Stimulated activated CD4-positive, alpha-beta T cell treated with anti-CD3 and anti-CD28 coated beads, TNF-alpha, amount 100 ng/mL, for 24 hours (primary cell): ENCODE results near the gene MARK3.

ENCODE experiments used
- DNase-seq, 3 experiments: peaks; one replicate each; pipeline ENCODE4 v3.0.0-alpha.2; 2020; ENCODE audit warnings: low read depth in 3 of 3

Gene MARK3

GRCh38 chr14:103488071-103488470, 102.9 kb downstream of the MARK3 start:
- DNase-seq: no peak

GRCh38 chr14:103488960-103489359, 103.7 kb downstream of the MARK3 start:
- DNase-seq: no peak

GRCh38 chr14:103489621-103490020, 104.4 kb downstream of the MARK3 start:
- no peak for DNase-seq

GRCh38 chr14:103491691-103492090, 106.5 kb downstream of the MARK3 start:
- DNase-seq: no peak

- no peak for DNase-seq
Measured at GRCh38 chr14:103492156-103492925, 107.1 kb downstream of the MARK3 start.

- no peak for DNase-seq
Measured at GRCh38 chr14:103495854-103496253, 110.6 kb downstream of the MARK3 start.

- DNase-seq: no peak
Measured at GRCh38 chr14:103496776-103497175, 111.6 kb downstream of the MARK3 start.

GRCh38 chr14:103499709-103500108, 114.5 kb downstream of the MARK3 start:
- no peak for DNase-seq

GRCh38 chr14:103500148-103500990, 115.2 kb downstream of the MARK3 start:
- peak; percentile 61 to 77 (median 66) for DNase-seq

- no peak for DNase-seq
Measured at GRCh38 chr14:103501041-103501870, 116.0 kb downstream of the MARK3 start.

GRCh38 chr14:103501921-103502669, 116.9 kb downstream of the MARK3 start:
- no peak for DNase-seq

GRCh38 chr14:103502877-103503276, 117.7 kb downstream of the MARK3 start:
- DNase-seq: no peak

GRCh38 chr14:103503296-103503695, 118.1 kb downstream of the MARK3 start:
- DNase-seq: no peak

GRCh38 chr14:103504991-103505565, 119.9 kb downstream of the MARK3 start:
- no peak for DNase-seq

- no peak for DNase-seq
Measured at GRCh38 chr14:103507751-103508150, 122.5 kb downstream of the MARK3 start.

- no peak for DNase-seq
Measured at GRCh38 chr14:103508521-103509329, 123.5 kb downstream of the MARK3 start.

GRCh38 chr14:103509864-103510723, 124.9 kb downstream of the MARK3 start:
- DNase-seq: no peak

GRCh38 chr14:103510724-103511693, 125.8 kb downstream of the MARK3 start:
- DNase-seq: no peak
